ENCODE results near the gene HK1.

Gene HK1

DNA sequence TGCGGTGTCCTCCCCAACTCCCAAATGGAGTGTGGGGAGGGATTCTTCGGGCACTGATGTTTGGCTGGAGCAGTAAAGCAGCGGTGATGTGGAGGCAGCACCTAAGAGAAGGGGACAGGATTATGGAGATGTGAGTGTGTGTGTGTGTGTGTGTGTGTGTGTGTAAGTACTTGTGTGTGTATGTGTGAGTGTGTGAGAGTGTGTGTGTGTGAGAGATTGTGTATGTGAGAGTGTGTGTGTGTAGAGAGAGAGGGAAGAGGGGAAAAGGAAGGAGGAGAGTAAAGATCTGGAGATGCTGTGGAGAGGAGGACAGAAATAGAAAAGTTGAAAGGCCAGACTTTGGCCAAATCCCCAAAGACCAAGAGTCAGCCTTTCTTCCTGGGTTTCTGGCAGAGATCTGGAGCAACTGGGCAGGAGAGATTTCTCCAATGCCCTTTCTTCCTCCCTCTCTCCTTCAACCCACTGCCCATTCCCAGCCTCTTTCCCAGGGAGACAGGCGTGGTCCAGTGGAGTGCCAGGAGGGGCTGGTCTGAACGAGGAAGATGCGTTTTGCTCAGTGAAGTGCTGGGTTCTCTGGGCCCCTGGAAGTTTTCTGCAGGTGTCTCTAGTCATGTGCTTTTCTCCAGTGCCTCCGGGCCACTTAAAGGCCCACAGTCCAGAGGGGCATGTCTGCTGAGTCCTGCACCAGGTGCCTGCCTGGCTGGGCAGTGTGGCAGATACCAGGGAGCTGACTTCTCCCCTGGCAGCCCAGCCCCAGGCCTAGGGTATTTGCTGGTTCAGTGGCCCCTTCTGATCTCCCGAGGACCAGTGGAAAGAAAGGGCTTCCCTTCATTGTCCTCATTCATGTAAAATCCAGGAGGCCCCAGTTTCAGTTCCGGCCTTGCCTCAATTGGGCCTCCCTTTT, 60.5 kb downstream of the HK1 start:
- TF ChIP-seq GATA3 (IDR thresholded peaks at IDR 0.05; ENCODE audit: low read depth, low read length) (no peak), GATA2 (IDR thresholded peaks at IDR 0.05; ENCODE audit: low read depth, low read length) (no peak)

- TF ChIP-seq GATA2 (IDR thresholded peaks at IDR 0.05; ENCODE audit: low read depth, low read length) (no peak), GATA3 (IDR thresholded peaks at IDR 0.05; ENCODE audit: low read depth, low read length) (no peak)
Measured at GRCh38 chr10:69340695-69341094, 62.4 kb downstream of the HK1 start.

DNA sequence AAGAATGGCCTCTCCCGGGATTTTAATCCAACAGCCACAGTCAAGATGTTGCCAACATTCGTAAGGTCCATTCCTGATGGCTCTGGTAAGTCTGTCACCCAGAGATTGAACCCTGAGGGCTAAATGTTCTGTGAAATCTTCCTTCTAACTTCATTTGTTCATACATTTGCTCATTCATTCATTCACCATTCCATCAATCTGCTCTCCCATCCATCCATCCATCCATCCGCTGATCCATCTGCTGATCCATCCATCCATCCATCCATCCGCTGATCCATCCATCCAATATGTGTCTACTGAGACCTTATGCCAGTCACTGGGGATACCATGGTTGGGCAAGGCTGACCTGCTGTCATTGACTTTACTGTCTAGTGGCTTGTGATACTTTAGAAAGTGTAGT, 65.6 kb downstream of the HK1 start:
- TF ChIP-seq GATA2 (IDR thresholded peaks at IDR 0.05; ENCODE audit: low read depth, low read length) (no peak), GATA3 (IDR thresholded peaks at IDR 0.05; ENCODE audit: low read depth, low read length) (no peak)

- TF ChIP-seq GATA3 (IDR thresholded peaks at IDR 0.05; ENCODE audit: low read depth, low read length) (no peak), GATA2 (IDR thresholded peaks at IDR 0.05; ENCODE audit: low read depth, low read length) (peak; percentile 49)
Measured at GRCh38 chr10:69344591-69345252, 66.4 kb downstream of the HK1 start.

DNA sequence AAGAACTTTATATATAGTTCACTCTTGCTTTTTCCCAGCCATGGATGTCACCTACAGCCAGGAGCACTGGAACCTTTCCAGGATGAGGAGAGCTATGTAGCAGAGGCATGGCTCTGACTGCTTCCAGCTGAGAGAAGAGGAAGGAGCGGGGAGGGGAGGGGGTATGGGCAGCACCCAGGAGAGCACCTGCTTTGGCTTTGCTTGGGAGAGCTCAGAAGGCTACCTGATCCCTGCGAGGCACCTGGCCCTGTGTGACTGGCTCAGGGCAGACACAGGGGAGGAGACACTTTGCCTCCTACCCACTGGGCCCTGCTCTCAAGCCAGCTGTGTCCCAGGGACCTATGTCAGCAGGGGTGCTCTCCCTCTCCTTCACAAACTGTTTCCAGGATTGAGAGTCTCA, 67.1 kb downstream of the HK1 start:
- no peak for TF ChIP-seq GATA3 (IDR thresholded peaks at IDR 0.05; ENCODE audit: low read depth, low read length)
- no peak for TF ChIP-seq GATA2 (IDR thresholded peaks at IDR 0.05; ENCODE audit: low read depth, low read length)

DNA sequence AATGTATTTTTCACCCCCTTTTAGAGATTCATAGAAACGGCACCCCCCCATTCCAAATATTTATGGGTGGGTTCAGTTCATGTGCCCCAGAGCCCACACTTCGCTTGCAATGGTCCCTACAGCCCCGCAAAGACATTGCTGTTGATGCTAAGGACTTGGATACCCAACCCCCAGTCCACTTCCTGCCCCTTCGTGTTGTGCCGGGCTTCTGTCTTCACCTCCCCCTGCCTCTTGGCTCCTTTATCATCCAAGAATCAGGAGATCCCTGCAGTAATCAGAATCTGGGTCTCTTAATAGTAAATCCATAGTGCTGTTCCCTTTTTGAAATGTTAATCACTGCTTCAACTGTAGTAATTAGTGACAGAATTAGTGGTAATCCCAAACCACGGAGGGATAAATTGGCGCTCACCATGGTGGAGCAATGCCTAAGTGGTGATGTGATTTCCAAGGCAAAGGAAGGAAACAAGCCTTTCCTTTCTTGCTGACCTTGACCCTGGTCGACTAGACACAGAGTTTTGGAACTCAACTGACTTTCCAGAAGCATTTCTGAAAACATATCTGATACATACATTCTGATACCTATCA, 67.7 kb downstream of the HK1 start:
- TF ChIP-seq GATA3 (IDR thresholded peaks at IDR 0.05; ENCODE audit: low read depth, low read length), result no peak
- no peak for TF ChIP-seq GATA2 (IDR thresholded peaks at IDR 0.05; ENCODE audit: low read depth, low read length)

DNA sequence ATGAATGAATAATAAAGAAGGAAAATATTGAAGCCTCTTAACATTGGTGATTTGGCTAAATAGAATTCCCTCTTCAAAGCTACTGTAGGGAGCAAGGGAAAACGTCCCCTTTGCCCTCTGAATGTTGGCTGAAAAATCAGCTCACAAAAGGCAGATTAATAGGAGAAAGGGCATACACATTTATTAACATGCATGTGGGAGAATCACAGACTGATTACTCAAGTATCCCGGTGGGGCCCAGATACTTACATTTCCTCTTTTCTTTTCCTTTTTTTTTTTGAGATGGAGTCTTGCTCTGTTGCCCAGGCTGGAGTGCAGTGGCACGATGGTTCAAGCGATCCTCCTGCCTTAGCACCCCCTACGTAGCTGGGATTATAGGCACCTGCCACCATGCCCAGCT, 68.5 kb downstream of the HK1 start:
- TF ChIP-seq GATA2 (IDR thresholded peaks at IDR 0.05; ENCODE audit: low read depth, low read length) (no peak), GATA3 (IDR thresholded peaks at IDR 0.05; ENCODE audit: low read depth, low read length) (no peak)

- TF ChIP-seq GATA3 (IDR thresholded peaks at IDR 0.05; ENCODE audit: low read depth, low read length) (no peak), GATA2 (IDR thresholded peaks at IDR 0.05; ENCODE audit: low read depth, low read length) (no peak)
Measured at GRCh38 chr10:69348816-69349541, 70.7 kb downstream of the HK1 start.

- TF ChIP-seq GATA2 (IDR thresholded peaks at IDR 0.05; ENCODE audit: low read depth, low read length), result no peak
- no peak for TF ChIP-seq GATA3 (IDR thresholded peaks at IDR 0.05; ENCODE audit: low read depth, low read length)
Measured at GRCh38 chr10:69349542-69349888, 71.2 kb downstream of the HK1 start.

- no peak for TF ChIP-seq GATA3 (IDR thresholded peaks at IDR 0.05; ENCODE audit: low read depth, low read length)
- no peak for TF ChIP-seq GATA2 (IDR thresholded peaks at IDR 0.05; ENCODE audit: low read depth, low read length)
Measured at GRCh38 chr10:69351589-69351988, 73.3 kb downstream of the HK1 start.

GRCh38 chr10:69352569-69353264, 74.4 kb downstream of the HK1 start:
- TF ChIP-seq GATA3 (IDR thresholded peaks at IDR 0.05; ENCODE audit: low read depth, low read length) (no peak), GATA2 (IDR thresholded peaks at IDR 0.05; ENCODE audit: low read depth, low read length) (no peak)

DNA sequence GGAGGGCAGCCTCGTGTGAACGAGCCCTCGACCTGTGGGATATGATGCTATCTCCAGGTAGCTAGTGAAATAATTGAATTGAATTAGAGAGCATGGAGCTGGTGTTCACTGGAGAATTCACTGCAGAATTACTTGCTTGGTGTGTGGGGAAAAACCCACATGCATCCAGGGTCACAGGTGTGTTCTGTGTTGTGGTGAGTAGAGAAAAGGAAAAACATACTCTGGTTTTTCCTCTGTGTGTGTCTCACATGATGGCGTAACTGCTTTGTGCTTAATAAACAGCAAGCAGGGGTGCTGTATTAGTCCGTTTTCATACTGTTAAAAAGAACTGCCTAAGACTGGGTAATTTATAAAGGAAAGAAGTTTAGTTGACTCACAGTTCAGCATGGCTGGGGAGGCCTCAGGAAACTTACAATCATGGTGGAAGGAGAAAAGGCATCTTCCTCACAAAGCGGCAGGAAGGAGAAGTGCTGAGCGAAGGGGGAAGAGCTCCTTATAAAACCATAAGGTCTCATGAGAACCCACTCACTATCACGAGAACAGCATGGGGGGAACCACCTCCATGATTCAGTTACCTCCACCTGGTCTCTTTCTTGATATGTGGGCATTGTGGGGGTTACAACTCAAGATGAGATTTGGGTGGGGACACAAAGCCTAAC, 75.8 kb downstream of the HK1 start:
- TF ChIP-seq GATA3 (IDR thresholded peaks at IDR 0.05; ENCODE audit: low read depth, low read length) (no peak), GATA2 (IDR thresholded peaks at IDR 0.05; ENCODE audit: low read depth, low read length) (no peak)

DNA sequence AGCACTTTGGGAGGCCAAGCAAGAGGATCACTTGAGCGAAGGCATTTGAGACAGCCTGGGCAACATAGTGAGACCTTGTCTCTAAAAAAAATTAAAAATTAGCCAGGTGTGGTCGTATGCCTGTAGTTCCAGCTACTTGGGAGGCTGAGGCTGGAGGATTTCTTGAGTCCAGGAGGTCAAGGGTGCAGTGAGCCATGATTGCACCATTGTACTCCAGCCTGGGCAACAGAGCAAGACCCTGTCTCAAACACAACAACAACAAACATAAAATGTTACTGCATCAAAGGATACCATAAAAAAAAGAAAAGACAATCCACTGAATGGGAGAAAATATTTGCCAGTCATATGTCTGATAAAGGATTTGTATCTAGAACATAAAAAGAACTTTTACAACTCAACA, 77.9 kb downstream of the HK1 start:
- TF ChIP-seq GATA2 (IDR thresholded peaks at IDR 0.05; ENCODE audit: low read depth, low read length), result no peak
- no peak for TF ChIP-seq GATA3 (IDR thresholded peaks at IDR 0.05; ENCODE audit: low read depth, low read length)

All from SH-SY5Y (cell line).